ENCODE results near the gene KRT2. TPM values are rescaled to one million over a fixed set of nuclear protein-coding genes. Genes with fewer than 3 reads are reported as not detected.

The KRT2 gene
- total RNA-seq, 4 donors from 2014 or later: 1.3 TPM; not detected in 3

DNA sequence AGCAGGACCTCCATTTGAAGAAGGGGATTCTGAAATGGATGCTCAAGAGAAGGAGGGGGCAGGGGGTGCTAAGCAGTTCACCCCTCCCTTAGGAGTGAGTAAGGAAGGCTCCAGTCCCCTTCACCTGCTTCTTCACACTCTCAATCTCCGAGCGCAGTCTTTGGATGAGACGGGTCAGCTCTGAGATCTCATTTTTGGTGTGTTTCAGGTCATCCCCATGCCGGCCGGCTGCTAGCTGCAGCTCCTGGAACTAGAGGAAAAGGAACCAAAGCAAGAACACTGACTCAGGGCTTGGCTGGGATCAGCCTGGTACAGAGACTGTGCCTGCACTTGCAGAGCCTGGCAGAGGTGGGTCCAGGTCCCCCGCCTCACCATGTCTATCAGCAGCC lies 40.9 kb downstream of the KRT2 start:
- Histone ChIP-seq H3K36me3 (no peaks in the 10 kb centered on the region), H3K9me3 (no peaks in the 10 kb centered on the region), H3K27me3 (no peaks in the 10 kb centered on the region), H3K27ac (no peak overlapping the region), H3K4me3 (replicated peaks in 1 of 3) (no peak overlapping the region), H3K4me1 (no peaks in the 10 kb centered on the region)
- no peak for DNase-seq
- 93% methylated on average over 6 of the region's 6 CpGs for WGBS, 2 donors
- intact Hi-C loops (cut with DNase I): no loop called here
- no peak for TF ChIP-seq POLR2A (IDR thresholded peaks at IDR 0.05)
- TF ChIP-seq, protein P1, sequence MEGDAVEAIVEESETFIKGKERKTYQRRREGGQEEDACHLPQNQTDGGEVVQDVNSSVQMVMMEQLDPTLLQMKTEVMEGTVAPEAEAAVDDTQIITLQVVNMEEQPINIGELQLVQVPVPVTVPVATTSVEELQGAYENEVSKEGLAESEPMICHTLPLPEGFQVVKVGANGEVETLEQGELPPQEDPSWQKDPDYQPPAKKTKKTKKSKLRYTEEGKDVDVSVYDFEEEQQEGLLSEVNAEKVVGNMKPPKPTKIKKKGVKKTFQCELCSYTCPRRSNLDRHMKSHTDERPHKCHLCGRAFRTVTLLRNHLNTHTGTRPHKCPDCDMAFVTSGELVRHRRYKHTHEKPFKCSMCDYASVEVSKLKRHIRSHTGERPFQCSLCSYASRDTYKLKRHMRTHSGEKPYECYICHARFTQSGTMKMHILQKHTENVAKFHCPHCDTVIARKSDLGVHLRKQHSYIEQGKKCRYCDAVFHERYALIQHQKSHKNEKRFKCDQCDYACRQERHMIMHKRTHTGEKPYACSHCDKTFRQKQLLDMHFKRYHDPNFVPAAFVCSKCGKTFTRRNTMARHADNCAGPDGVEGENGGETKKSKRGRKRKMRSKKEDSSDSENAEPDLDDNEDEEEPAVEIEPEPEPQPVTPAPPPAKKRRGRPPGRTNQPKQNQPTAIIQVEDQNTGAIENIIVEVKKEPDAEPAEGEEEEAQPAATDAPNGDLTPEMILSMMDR (IDR thresholded peaks at IDR 0.05): no peak

DNA sequence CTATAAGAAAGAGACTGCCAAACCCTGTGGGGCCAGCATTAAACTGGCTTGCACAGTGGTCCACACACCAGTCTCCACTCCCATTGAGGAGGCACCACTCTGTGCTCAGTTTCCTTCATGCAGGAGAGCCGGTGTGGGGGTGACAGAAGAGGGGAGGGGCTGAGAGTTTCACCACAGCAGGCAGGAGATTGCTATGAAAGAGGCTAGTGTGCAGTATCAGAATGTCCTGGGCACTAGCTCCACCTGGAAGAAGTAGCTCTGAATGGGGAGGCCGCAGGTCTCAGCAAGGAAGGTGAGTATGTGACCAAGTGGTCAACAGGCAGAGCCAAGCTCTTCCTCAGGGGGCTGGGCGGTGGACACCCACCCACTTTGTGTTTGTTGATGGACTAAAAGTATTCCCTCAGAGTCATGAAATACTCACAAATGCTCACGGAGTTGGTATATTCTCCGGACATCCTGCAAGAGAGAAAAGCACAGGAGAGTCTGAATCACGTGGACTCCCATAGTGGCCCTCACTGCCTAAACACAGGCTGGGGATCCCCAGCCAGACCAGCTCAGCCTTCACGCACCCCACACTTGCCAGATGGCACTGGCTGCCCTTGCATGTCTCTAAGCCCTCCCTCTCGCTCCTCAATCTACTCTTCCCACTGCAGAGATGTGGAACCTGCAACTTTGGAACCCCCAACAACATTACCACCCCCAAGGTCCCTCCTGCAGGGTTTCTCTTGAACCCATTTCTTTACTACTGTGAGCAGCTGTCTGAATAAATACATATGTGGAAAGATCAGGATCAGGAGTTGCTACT lies 43.0 kb downstream of the KRT2 start:
- Histone ChIP-seq H3K9me3 (no peaks in the 10 kb centered on the region), H3K4me1 (no peaks in the 10 kb centered on the region), H3K27me3 (no peaks in the 10 kb centered on the region), H3K4me3 (replicated peaks in 1 of 3) (no peak overlapping the region), H3K36me3 (no peaks in the 10 kb centered on the region), H3K27ac (no peak overlapping the region)
- no peak for DNase-seq
- intact Hi-C loops (cut with DNase I): no loop called here
- WGBS, 2 donors: 80 to 83% methylated on average over 8 of the region's 8 CpGs
- TF ChIP-seq, protein P1 (IDR thresholded peaks at IDR 0.05): no peak
- no peak for TF ChIP-seq POLR2A (IDR thresholded peaks at IDR 0.05)

DNA sequence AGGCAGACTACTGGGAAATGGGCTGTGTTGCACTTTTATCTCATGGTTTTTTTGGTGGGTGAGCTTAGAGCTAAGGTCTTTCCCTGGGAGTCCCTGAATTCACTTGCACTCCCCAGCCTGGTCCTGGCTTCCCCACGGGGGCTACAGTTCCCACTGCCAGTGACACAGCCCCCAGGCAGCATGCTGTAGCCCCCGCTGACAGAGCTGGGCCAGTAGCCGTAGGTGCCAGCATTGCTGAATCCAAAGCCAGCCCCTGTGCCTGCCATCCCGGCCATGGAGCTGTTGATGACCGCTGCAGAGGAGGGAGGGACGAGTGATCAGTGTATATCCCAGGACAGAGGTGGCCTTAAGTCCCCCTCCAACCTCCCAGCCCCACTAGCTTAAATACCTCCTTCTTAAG lies 43.9 kb downstream of the KRT2 start:
- TF ChIP-seq, protein P1 (IDR thresholded peaks at IDR 0.05): no peak
- no peak for TF ChIP-seq POLR2A (IDR thresholded peaks at IDR 0.05)
- H3K27me3 ChIP-seq: no peaks in the 10 kb centered on the region
- no peak overlapping the region for H3K4me3 ChIP-seq (replicated peaks in 1 of 3)
- DNase-seq: no peak
- 75 to 87% methylated on average over 5 to 6 of the region's 6 CpGs for WGBS, 2 donors
- no peaks in the 10 kb centered on the region for H3K4me1 ChIP-seq
- H3K27ac ChIP-seq: no peak overlapping the region
- intact Hi-C loops (cut with DNase I): no loop called here
- no peaks in the 10 kb centered on the region for H3K36me3 ChIP-seq
- no peaks in the 10 kb centered on the region for H3K9me3 ChIP-seq

DNA sequence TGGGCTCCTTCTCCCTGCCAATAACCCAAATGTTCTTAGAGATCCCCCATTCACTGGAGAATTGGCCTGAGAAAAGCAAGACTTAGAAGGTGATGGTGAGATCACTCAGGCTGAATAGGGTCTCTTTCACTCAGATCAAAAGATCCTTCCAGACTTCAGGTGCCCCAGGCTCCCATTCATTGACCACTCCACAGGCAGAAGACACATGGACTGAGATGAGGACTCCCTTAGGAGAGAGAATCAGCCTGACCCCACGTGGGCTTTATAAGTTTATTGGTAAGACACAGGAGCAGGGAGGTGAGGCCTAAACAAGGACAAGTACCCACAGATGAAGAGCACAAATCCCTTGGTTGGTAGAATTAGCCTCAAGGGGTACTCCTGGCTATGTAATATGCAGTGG lies 44.7 kb downstream of the KRT2 start:
- no peak overlapping the region for H3K27ac ChIP-seq
- H3K4me3 ChIP-seq (replicated peaks in 1 of 3): no peak overlapping the region
- H3K36me3 ChIP-seq: no peaks in the 10 kb centered on the region
- H3K9me3 ChIP-seq: no peaks in the 10 kb centered on the region
- intact Hi-C loops (cut with DNase I): no loop called here
- no peaks in the 10 kb centered on the region for H3K4me1 ChIP-seq
- WGBS, 2 donors: 60 to 63% methylated on average over 1 of the region's 1 CpG
- no peak for DNase-seq
- TF ChIP-seq, protein P1 (IDR thresholded peaks at IDR 0.05): no peak
- no peak for TF ChIP-seq POLR2A (IDR thresholded peaks at IDR 0.05)
- H3K27me3 ChIP-seq: no peaks in the 10 kb centered on the region

DNA sequence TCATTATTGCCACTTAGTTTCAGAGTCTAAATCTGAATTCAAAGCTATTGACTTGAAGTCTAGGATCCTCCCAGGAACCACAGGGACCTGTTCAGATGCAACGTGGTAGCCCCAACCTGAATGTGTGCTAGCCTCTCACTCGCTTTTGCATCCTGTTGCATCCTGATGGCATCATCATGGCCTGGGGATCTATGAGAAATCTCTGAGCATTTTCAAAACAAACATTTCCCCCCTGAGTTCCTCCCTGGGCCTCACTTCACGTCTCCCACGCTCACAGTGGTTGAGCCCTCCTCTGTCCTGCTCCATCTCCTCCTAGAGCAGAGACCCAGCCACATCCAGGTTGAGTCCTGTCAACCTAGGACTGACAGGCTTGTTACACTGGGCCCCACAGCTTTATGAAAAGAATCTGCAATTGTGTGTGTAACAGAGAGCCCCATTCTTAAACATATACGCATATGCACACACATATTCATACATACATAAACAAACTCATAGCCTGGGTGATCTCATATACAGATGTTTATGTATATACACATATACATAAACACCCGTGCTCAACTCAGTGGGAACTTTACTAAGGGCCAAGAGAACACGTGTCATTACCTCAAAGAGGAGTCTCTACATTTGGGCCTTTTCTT lies 45.3 kb downstream of the KRT2 start:
- Histone ChIP-seq H3K27ac (no peak overlapping the region), H3K4me1 (no peaks in the 10 kb centered on the region), H3K27me3 (peaks cover 3% of the 10 kb centered on the region), H3K9me3 (no peaks in the 10 kb centered on the region), H3K36me3 (no peaks in the 10 kb centered on the region), H3K4me3 (replicated peaks in 1 of 3) (no peak overlapping the region)
- intact Hi-C loops (cut with DNase I): no loop called here
- TF ChIP-seq, protein P1 (IDR thresholded peaks at IDR 0.05): no peak
- no peak for TF ChIP-seq POLR2A (IDR thresholded peaks at IDR 0.05)
- WGBS, 2 donors: 88 to 94% methylated on average over 7 of the region's 7 CpGs
- DNase-seq: no peak

All from thyroid gland (tissue), 4 donors.